Muscle of leg (tissue), 11 donors: ENCODE measurements around the gene SH2D1B. TPM values are rescaled to one million over a fixed set of nuclear protein-coding genes. Genes with fewer than 3 reads are reported as not detected.

Experiments
- DNase-seq: peaks from one replicate; pipeline ENCODE4 v3.0.0; 2013
- H3K27ac ChIP-seq: one replicate; pipeline ENCODE4 v1.5.1; 2013; ENCODE audit warnings: mild to moderate bottlenecking, low read length, control low read depth
- H3K27me3 ChIP-seq: one replicate; pipeline ENCODE4 v1.6.1; 2013; ENCODE audit warnings: low read length; ENCODE audit not compliant: control insufficient read depth, insufficient read depth
- H3K36me3 ChIP-seq: one replicate; pipeline ENCODE4 v1.6.1; 2013; ENCODE audit warnings: low read length; ENCODE audit not compliant: control insufficient read depth, insufficient read depth
- H3K4me1 ChIP-seq: one replicate; pipeline ENCODE4 v1.6.1; 2013; ENCODE audit warnings: low read length; ENCODE audit not compliant: control insufficient read depth, insufficient read depth
- H3K4me3 ChIP-seq: one replicate; pipeline ENCODE4 v1.5.1; 2013; ENCODE audit warnings: low read length, control low read depth
- H3K9me3 ChIP-seq: replicated peaks from 2 replicates; pipeline ENCODE4 v1.6.1; 2013; ENCODE audit warnings: low read depth, low read length; ENCODE audit not compliant: control insufficient read depth
- WGBS: methylation state at CpG from one replicate; pipeline ENCODE4 v1.1.5; 2013; ENCODE audit warnings: missing lambda C conversion rate; ENCODE audit not compliant: insufficient coverage; 5-methylcytosine and 5-hydroxymethylcytosine counted together
- polyA plus RNA-seq, 8 donors: library from polyadenylated mRNA; unstranded; fragments of 120-200 nt; gene quantifications; one replicate each; pipeline versions ENCODE4 v1.2.1 to v1.2.3, GENCODE V29; 2013; ENCODE audit warnings: inconsistent platforms in 1 of 8, low replicate concordance in 1 of 8; ENCODE audit not compliant: insufficient read length in 8 of 8, insufficient read depth in 1 of 8
- total RNA-seq: library from RNA; stranded (reverse); fragments of 120-200 nt; gene quantifications from one replicate; pipeline ENCODE4 v1.2.4, GENCODE V29; 2013

The SH2D1B gene
- total and polyA plus RNA-seq, 9 donors: 0.14 to 0.39 (median 0.26) TPM; not detected in 1

GRCh38 chr1:162404550-162405160, 7.3 kb downstream of the SH2D1B start:
- DNase-seq: no peak
- H3K27ac ChIP-seq: no peak overlapping the region
- no peaks in the 10 kb centered on the region for H3K4me1 ChIP-seq
- no peaks in the 10 kb centered on the region for H3K36me3 ChIP-seq
- H3K27me3 ChIP-seq: no peaks in the 10 kb centered on the region
- no peak overlapping the region for H3K4me3 ChIP-seq
- WGBS: no CpG with 5 or more reads among the region's 5 CpGs
- no peaks in the 10 kb centered on the region for H3K9me3 ChIP-seq

DNA sequence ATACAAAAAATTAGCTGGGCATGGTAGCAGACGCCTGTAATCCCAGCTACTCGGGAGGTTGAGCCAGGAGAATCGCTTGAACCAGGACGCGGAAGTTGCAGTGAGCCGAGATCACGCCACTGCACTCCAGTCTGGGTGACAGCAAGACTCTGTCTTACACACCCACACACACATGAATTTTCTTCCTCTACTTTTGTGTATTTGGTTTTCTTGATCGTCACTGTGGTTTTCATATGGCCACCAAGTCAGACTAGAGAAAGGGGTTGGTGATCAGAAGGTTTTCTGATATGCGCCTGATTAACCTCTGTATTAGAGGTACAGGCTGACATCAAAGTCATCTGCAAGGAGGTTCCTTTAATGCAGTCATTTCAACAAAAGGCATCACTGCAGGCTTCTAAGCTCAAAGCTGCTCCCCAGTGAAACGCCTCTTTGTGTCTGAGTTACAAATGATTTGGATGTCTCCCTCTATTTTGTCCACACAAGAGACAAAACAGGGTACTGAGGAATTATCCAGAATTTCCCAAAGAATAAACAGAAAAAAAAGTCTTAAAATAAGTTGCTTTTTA, 11.1 kb downstream of the SH2D1B start:
- WGBS: 94% methylated on average over 7 of the region's 10 CpGs
- Histone ChIP-seq H3K9me3 (no peaks in the 10 kb centered on the region), H3K27me3 (peaks cover 6% of the 10 kb centered on the region), H3K4me3 (no peak overlapping the region), H3K27ac (no peak overlapping the region), H3K36me3 (no peaks in the 10 kb centered on the region), H3K4me1 (no peaks in the 10 kb centered on the region)
- no peak for DNase-seq

DNA sequence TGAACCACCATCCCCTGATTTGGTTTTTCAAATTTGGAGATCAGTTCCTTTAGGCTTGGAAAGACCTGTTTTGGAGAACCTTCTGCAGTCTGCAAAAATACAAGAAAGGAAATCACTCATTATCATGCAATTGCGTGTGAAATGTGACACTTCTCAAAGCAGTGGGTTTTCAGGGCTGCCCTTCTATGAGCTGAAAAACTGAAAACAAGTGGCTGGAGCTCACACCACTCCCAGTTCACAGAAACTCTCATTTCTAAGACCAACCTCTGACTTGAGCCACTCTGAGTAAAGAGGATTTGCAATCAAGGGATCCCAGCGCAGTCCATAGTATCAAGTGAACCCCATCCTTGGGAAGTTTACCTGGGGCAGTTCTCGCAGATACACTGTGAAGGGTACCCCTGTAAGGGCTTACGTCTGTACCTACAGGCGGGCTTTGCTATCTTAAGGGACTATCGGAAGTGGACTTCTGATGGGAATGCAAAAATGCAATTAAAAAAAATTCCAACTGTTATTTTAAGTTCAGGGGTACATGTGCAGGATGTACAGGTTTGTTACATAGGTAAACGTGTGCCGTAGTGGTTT, 12.8 kb downstream of the SH2D1B start:
- H3K27ac ChIP-seq: no peak overlapping the region
- H3K27me3 ChIP-seq: peaks cover 8% of the 10 kb centered on the region
- H3K4me3 ChIP-seq: no peak overlapping the region
- 33% methylated on average over 1 of the region's 8 CpGs for WGBS
- no peaks in the 10 kb centered on the region for H3K9me3 ChIP-seq
- no peaks in the 10 kb centered on the region for H3K36me3 ChIP-seq
- no peaks in the 10 kb centered on the region for H3K4me1 ChIP-seq
- no peak for DNase-seq

DNA sequence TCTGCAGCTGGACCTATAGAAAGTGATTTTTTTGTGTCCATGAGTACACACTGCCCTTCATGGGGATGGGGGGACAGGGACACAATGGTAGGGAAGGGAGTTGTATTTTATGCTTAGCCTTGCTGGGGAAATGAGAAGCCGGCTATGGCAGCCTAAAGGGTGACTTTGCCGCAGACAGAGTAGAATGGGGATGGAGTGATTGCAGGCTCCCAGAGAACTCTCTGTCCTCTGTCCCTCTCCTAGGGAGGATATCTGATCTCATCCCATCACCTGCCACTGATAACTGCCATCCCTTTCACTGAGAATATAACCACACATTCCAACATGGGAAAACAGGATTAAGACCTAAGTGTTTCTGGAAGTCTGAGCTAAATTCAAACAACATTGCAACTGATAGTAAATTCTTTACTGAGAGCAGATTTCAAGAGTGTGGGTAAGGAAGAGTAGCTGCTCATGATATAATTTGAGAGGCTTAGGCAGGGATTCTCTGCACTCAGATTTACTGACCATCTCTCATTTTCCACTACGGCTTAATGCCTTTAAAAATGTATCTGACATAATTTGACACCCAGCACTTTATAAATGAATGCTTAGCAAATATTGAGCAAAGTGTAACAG, 13.9 kb downstream of the SH2D1B start:
- DNase-seq: no peak
- Histone ChIP-seq H3K4me1 (no peaks in the 10 kb centered on the region), H3K27me3 (peaks cover 8% of the 10 kb centered on the region), H3K4me3 (no peak overlapping the region), H3K36me3 (no peaks in the 10 kb centered on the region), H3K27ac (no peak overlapping the region), H3K9me3 (no peaks in the 10 kb centered on the region)
- no CpG with 5 or more reads among the region's 3 CpGs for WGBS

DNA sequence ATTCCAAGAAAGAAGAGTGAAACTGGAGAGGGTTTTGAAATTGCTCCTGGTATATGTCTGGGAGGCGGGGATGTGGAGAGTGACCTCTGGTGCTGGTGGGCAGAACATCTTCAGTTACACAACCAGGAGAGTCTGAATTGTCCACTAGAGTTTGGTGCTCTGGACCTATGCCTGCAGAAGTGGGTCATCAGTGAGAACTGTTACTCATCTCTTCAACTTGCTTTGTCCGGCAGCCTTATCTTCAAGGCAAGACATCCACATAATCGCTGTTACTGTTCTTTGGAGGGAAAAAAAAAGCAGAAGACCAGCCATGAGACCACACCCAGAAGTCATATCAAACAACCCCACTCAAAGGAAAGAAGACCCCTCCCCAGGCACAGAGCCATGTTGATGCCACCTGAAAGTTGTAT, 14.9 kb downstream of the SH2D1B start:
- no peaks in the 10 kb centered on the region for H3K36me3 ChIP-seq
- H3K27me3 ChIP-seq: peaks cover 8% of the 10 kb centered on the region
- no peak overlapping the region for H3K27ac ChIP-seq
- no CpG with 5 or more reads among the region's 3 CpGs for WGBS
- no peaks in the 10 kb centered on the region for H3K4me1 ChIP-seq
- H3K9me3 ChIP-seq: no peaks in the 10 kb centered on the region
- no peak overlapping the region for H3K4me3 ChIP-seq
- no peak for DNase-seq

DNA sequence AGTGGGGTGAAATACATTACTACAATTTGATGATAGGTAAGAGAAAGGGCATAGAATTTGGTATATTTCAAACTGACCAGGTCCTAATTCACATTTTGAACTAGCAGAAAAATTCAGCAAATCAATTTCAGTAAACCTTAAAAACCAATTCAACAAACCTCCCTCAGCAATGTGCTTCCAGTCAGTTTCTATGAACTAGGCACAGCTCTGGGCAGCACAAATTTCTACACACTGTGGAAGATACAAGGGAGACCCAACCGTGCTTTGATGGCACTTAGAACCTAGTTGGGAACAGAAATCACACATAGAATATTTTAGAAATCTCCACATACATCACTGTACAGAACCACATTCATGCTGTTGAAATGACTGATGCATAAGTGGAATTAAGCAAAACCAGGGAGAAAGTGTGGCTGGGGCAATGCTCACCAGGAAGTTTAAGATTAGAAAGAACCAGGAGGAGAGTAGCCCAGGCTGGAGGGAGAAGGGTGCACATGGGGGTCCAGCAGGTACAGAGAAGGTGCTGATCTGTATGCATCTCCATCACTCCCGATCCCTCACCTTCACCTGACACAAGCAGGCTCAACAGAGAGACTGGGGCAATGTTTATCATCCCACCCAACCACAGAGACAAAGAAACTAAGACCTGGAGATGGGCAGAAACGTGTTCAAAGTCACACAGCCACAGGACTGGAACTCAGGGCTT, 15.6 kb downstream of the SH2D1B start:
- WGBS: no CpG with 5 or more reads among the region's 3 CpGs
- Histone ChIP-seq H3K27ac (no peak overlapping the region), H3K9me3 (no peaks in the 10 kb centered on the region), H3K4me1 (peaks cover 2% of the 10 kb centered on the region), H3K27me3 (peaks cover 8% of the 10 kb centered on the region), H3K36me3 (no peaks in the 10 kb centered on the region), H3K4me3 (no peak overlapping the region)
- no peak for DNase-seq

- Histone ChIP-seq H3K27me3 (peaks cover 7% of the 10 kb centered on the region), H3K4me3 (no peak overlapping the region), H3K9me3 (no peaks in the 10 kb centered on the region), H3K27ac (no peak overlapping the region), H3K36me3 (no peaks in the 10 kb centered on the region), H3K4me1 (peaks cover 16% of the 10 kb centered on the region)
- DNase-seq: peak; percentile 59
- WGBS: no CpG with 5 or more reads among the region's 4 CpGs
These were observed 20.0 kb downstream of the SH2D1B start for GRCh38 chr1:162391790-162392563.

DNA sequence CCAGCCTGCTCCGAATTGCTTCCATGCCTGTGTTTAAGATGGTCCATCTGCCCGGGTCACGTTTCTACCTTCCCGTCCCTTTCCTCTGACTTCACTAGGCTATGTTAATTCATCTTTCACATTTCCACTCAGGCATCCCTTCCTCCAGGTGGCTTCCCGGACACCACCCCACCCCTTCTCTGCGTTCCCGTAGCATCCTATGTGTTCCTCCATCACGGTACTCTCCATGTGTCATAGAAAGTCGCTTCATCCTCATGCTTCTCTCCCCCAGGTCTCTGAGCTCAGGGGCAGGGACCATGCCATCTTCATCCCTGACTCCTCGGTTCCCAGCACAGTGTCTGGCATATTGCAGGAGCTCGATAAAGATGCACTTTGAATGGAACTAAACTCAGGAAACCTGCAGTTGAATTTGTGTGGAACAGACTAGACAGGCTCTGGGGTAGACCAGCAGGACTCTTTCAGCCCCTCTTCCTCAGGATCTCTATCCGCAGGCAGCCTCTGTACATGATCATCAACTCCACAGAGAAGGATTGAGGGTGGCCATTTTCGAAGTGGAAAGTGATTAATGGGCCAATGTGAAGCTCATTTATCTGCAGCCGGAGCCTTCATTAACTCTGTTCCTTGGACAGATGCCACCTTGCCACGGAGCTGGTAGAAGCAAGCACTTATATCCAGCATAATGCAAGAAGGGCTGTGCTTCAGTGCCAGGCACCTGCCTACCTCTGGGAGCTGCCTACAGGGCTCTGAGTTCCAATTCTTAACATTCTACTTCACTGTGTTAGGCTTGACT, 21.3 kb downstream of the SH2D1B start:
- peaks cover 4% of the 10 kb centered on the region for H3K27me3 ChIP-seq
- WGBS: 68% methylated on average over 13 of the region's 15 CpGs
- DNase-seq: no peak
- H3K36me3 ChIP-seq: no peaks in the 10 kb centered on the region
- H3K9me3 ChIP-seq: no peaks in the 10 kb centered on the region
- H3K27ac ChIP-seq: no peak overlapping the region
- H3K4me1 ChIP-seq: peaks cover 16% of the 10 kb centered on the region
- no peak overlapping the region for H3K4me3 ChIP-seq

GRCh38 chr1:162389971-162390370, 22.0 kb downstream of the SH2D1B start:
- Histone ChIP-seq H3K36me3 (no peaks in the 10 kb centered on the region), H3K27me3 (peaks cover 4% of the 10 kb centered on the region), H3K9me3 (no peaks in the 10 kb centered on the region), H3K27ac (no peak overlapping the region), H3K4me3 (no peak overlapping the region), H3K4me1 (peaks cover 16% of the 10 kb centered on the region)
- DNase-seq: peak; percentile 20
- 62% methylated on average over 6 of the region's 9 CpGs for WGBS
